ENCODE measurements around the gene KRTAP12-2. TPM values are rescaled to one million over a fixed set of nuclear protein-coding genes. Genes with fewer than 3 reads are reported as not detected.
"Not testable (repeated sequence)": the region's sequence is repeated elsewhere in the genome, so short reads cannot be mapped to it uniquely, and the experiment has no call there.

The KRTAP12-2 gene
- total and polyA plus RNA-seq, 12 donors = not detected

GRCh38 chr21:44695184-44695583 is 28.5 kb upstream of the KRTAP12-2 start:
- Histone ChIP-seq H3K4me1 (replicated peaks in 1 of 2) (no peaks in the 10 kb centered on the region), H3K27ac (no peak overlapping the region), H3K36me3 (replicated peaks in 1 of 2) (no peaks in the 10 kb centered on the region), H3K9me3 (replicated peaks in 1 of 3) (no peaks in the 10 kb centered on the region), H3K4me3 (no peak overlapping the region), H3K27me3 (peaks cover 19% of the 10 kb centered on the region)
- intact Hi-C loops (cut with DNase I) = no loop called here
- DNase-seq = peak in 1 of 7 donors; percentile 33
- TF ChIP-seq POLR2A (IDR thresholded peaks at IDR 0.05) (no peak), CTCF (IDR thresholded peaks at IDR 0.05) (no peak)
- WGBS, 4 donors = 62 to 74% (median 64%) methylated on average over 4 to 8 of the region's 8 CpGs

GRCh38 chr21:44694776-44695175 is 28.0 kb upstream of the KRTAP12-2 start:
- 65 to 69% (median 66%) methylated on average over 11 of the region's 11 CpGs for WGBS, 4 donors
- intact Hi-C loops (cut with DNase I) = no loop called here
- H3K36me3 ChIP-seq (replicated peaks in 1 of 2) = no peaks in the 10 kb centered on the region
- H3K4me1 ChIP-seq (replicated peaks in 1 of 2) = no peaks in the 10 kb centered on the region
- peaks cover 19% of the 10 kb centered on the region for H3K27me3 ChIP-seq
- H3K9me3 ChIP-seq (replicated peaks in 1 of 3) = no peaks in the 10 kb centered on the region
- peak in 1 of 7 donors; percentile 17 for DNase-seq
- TF ChIP-seq CTCF (IDR thresholded peaks at IDR 0.05) (no peak), POLR2A (IDR thresholded peaks at IDR 0.05) (no peak)
- no peak overlapping the region for H3K27ac ChIP-seq
- H3K4me3 ChIP-seq = no peak overlapping the region

GRCh38 chr21:44692798-44693512 is 26.2 kb upstream of the KRTAP12-2 start:
- H3K9me3 ChIP-seq (replicated peaks in 1 of 3) = no peaks in the 10 kb centered on the region
- no peak overlapping the region for H3K27ac ChIP-seq
- no peak for DNase-seq
- peaks cover 8% of the 10 kb centered on the region for H3K27me3 ChIP-seq
- H3K4me3 ChIP-seq = no peak overlapping the region
- no peak for TF ChIP-seq CTCF (IDR thresholded peaks at IDR 0.05)
- no peak for TF ChIP-seq POLR2A (IDR thresholded peaks at IDR 0.05)
- WGBS, 4 donors = 45 to 70% (median 48%) methylated on average over 2 of the region's 2 CpGs
- H3K4me1 ChIP-seq (replicated peaks in 1 of 2) = no peaks in the 10 kb centered on the region
- intact Hi-C loops (cut with DNase I) = no loop called here
- H3K36me3 ChIP-seq (replicated peaks in 1 of 2) = no peaks in the 10 kb centered on the region

GRCh38 chr21:44691686-44692085 is 25.0 kb upstream of the KRTAP12-2 start:
- DNase-seq = no peak
- Histone ChIP-seq H3K4me3 (no peak overlapping the region), H3K36me3 (replicated peaks in 1 of 2) (no peaks in the 10 kb centered on the region), H3K27ac (no peak overlapping the region), H3K9me3 (replicated peaks in 1 of 3) (no peaks in the 10 kb centered on the region), H3K4me1 (replicated peaks in 1 of 2) (no peaks in the 10 kb centered on the region), H3K27me3 (peaks cover 7% of the 10 kb centered on the region)
- TF ChIP-seq POLR2A (IDR thresholded peaks at IDR 0.05) = no peak
- no peak for TF ChIP-seq CTCF (IDR thresholded peaks at IDR 0.05)
- 57 to 67% (median 62%) methylated on average over 2 of the region's 2 CpGs for WGBS, 4 donors
- intact Hi-C loops (cut with DNase I) = no loop called here

GRCh38 chr21:44689740-44690139 is 23.0 kb upstream of the KRTAP12-2 start:
- 73 to 87% (median 81%) methylated on average over 3 of the region's 3 CpGs for WGBS, 4 donors
- H3K27ac ChIP-seq; H3K36me3 ChIP-seq (replicated peaks in 1 of 2); H3K27me3 ChIP-seq; intact Hi-C loops (cut with DNase I); H3K4me1 ChIP-seq (replicated peaks in 1 of 2); H3K9me3 ChIP-seq (replicated peaks in 1 of 3); H3K4me3 ChIP-seq: not testable (repeated sequence)
- peak in 1 of 7 donors; percentile 13 for DNase-seq
